Kidney (tissue), 14 donors: ENCODE measurements around the gene EML6. TPM values are rescaled to one million over a fixed set of nuclear protein-coding genes. Genes with fewer than 3 reads are reported as not detected.

Experiments
- DNase-seq, 5 donors: peaks; one replicate each; pipeline ENCODE4 v3.0.0-alpha.2; 2013 to 2020
- FAIRE-seq: peaks from 2 replicates; lab custom pipeline; 2012; peaks lifted over from hg19 to GRCh38; lab: Jason Lieb, UNC
- H3K27ac ChIP-seq, 2 donors: one replicate each; pipeline ENCODE4 v1.7.0; 2013; ENCODE audit warnings: low read depth in 2 of 2, low read length in 2 of 2, inconsistent platforms in 1 of 2
- H3K27me3 ChIP-seq: one replicate; pipeline ENCODE4 v1.7.1; 2013; ENCODE audit warnings: low read length, inconsistent platforms; ENCODE audit not compliant: control insufficient read depth, insufficient read depth
- H3K36me3 ChIP-seq, 3 donors: one replicate each; pipeline versions ENCODE4 v1.7.0 to v1.7.1; 2013; ENCODE audit warnings: low read length in 3 of 3, control low read depth in 1 of 3, inconsistent platforms in 1 of 3; ENCODE audit not compliant: insufficient read depth in 3 of 3, control insufficient read depth in 2 of 3
- H3K4me1 ChIP-seq, 3 donors: one replicate each; pipeline versions ENCODE4 v1.7.0 to v1.7.1; 2013; ENCODE audit warnings: low read length in 3 of 3, inconsistent platforms in 1 of 3, low read depth in 1 of 3; ENCODE audit not compliant: control insufficient read depth in 2 of 3, insufficient read depth in 2 of 3
- H3K4me3 ChIP-seq, 3 donors: one replicate each; pipeline versions ENCODE4 v1.7.0 to v1.8.1; 2013; ENCODE audit warnings: low read length in 3 of 3, control low read depth in 1 of 3, inconsistent platforms in 1 of 3
- H3K9ac ChIP-seq, 3 donors: one replicate each; pipeline versions ENCODE4 v1.7.0 to v1.7.1; 2013; ENCODE audit warnings: low read length in 3 of 3, control low read depth in 1 of 3, inconsistent platforms in 1 of 3
- H3K9me3 ChIP-seq, 3 donors: one replicate each; pipeline versions ENCODE4 v1.7.0 to v1.7.1; 2013; ENCODE audit warnings: low read length in 3 of 3, control low read depth in 1 of 3, inconsistent platforms in 1 of 3; ENCODE audit not compliant: control insufficient read depth in 2 of 3, insufficient read depth in 1 of 3
- CTCF ChIP-seq: IDR thresholded peaks from 3 replicates; pipeline ENCODE4 v1.5.1; 2012; ENCODE audit warnings: mild to moderate bottlenecking, moderate library complexity, borderline replicate concordance; ENCODE audit not compliant: insufficient read depth; ENCODE audit errors: extremely low read depth
- intact Hi-C: fragments of 100-400 bp; cut with DNase I; formaldehyde crosslinking; loops from one replicate; pipeline ENCODE4 v1.11.1; 2022
- polyA plus RNA-seq: library from polyadenylated mRNA; stranded (reverse); fragments of 350-450 nt; fragmentation: Illumina TruSeq; extraction: RNeasy Lipid Tissue Mini Kit (QIAGEN cat#74804); gene quantifications from one replicate; pipeline ENCODE4 v1.2.3, GENCODE V29; 2014; ENCODE audit warnings: low read depth, low replicate concordance; ENCODE audit not compliant: insufficient read depth
- total RNA-seq: library from RNA; stranded (reverse); fragmentation: NEBNext Ultra II Directional; extraction: Animal tissue kit (Norgen Biotek cat#: 25700); gene quantifications from one replicate; pipeline ENCODE4 v1.2.1, GENCODE V29; 2021
- donor health status: control.
- donor health status: control.
- donor health status: control.
- donor health status: control.
- donor health status: control.
- donor health status: DM: yes; HTN: yes; CAD: no.
- donor health status: Normal renal cell carcinoma (clear cell type).

EML6 gene
- total and polyA plus RNA-seq, 2 donors from 2014 or later: 1.7 to 3.1 TPM

GRCh38 chr2:54699665-54700064 is 23.8 kb upstream of the EML6 start:
- FAIRE-seq (peak; percentile 11), DNase-seq (no peak)
- TF ChIP-seq CTCF: no peak
- Histone ChIP-seq H3K36me3 (no peaks in the 10 kb centered on the region), H3K27me3 (no peaks in the 10 kb centered on the region), H3K9me3 (no peaks in the 10 kb centered on the region), H3K27ac (no peak overlapping the region), H3K9ac (no peak overlapping the region), H3K4me1 (no peaks in the 10 kb centered on the region), H3K4me3 (no peak overlapping the region)
- intact Hi-C loops: loop anchor here (10.0 kb wide), 1 partner anchor 175 kb away; no protein-coding TSS in a partner anchor

GRCh38 chr2:54701029-54701428 is 22.4 kb upstream of the EML6 start:
- Histone ChIP-seq H3K27ac (no peak overlapping the region), H3K9me3 (no peaks in the 10 kb centered on the region), H3K4me3 (no peak overlapping the region), H3K4me1 (no peaks in the 10 kb centered on the region), H3K36me3 (no peaks in the 10 kb centered on the region), H3K27me3 (no peaks in the 10 kb centered on the region), H3K9ac (no peak overlapping the region)
- intact Hi-C loops: loop anchor here (10.0 kb wide), 1 partner anchor 176 kb away; no protein-coding TSS in a partner anchor
- FAIRE-seq (no peak), DNase-seq (no peak)
- TF ChIP-seq CTCF: no peak

GRCh38 chr2:54704238-54704637 is 19.2 kb upstream of the EML6 start:
- H3K36me3 ChIP-seq: no peaks in the 10 kb centered on the region
- intact Hi-C loops: loop anchor here (10.0 kb wide), 1 partner anchor 179 kb away; no protein-coding TSS in a partner anchor
- no peak overlapping the region for H3K27ac ChIP-seq
- peaks cover 0 to 2% (median 0%) of the 10 kb centered on the region in 3 donors for H3K4me1 ChIP-seq
- no peak overlapping the region for H3K4me3 ChIP-seq
- H3K9ac ChIP-seq: no peak overlapping the region
- DNase-seq: no peak
- no peaks in the 10 kb centered on the region for H3K9me3 ChIP-seq
- H3K27me3 ChIP-seq: no peaks in the 10 kb centered on the region
- no peak for FAIRE-seq
- TF ChIP-seq CTCF: no peak
